ENCODE results near the gene LPGAT1.

The LPGAT1 gene

GRCh38 chr1:211870156-211870555, 39.6 kb upstream of the LPGAT1 start:
- no peak overlapping the region for H3K4me3 ChIP-seq (ENCODE audit: control insufficient read depth in 1 of 7, extremely low read depth in 1 of 7, insufficient read depth in 4 of 7, low read depth in 2 of 7, low read length in 6 of 7)
- no CpG with 5 or more reads among the region's 1 CpG for WGBS (ENCODE audit: insufficient coverage)
- H3K9me3 ChIP-seq (ENCODE audit: control extremely low read depth in 1 of 5, control insufficient read depth in 4 of 5, insufficient read depth in 2 of 5, low read depth in 1 of 5, low read length in 4 of 5): peaks cover 0 to 11% (median 3%) of the 10 kb centered on the region in 5 experiments
- POLR2A ChIA-PET: no interaction called here
- H3K4me1 ChIP-seq (ENCODE audit: control extremely low read depth in 1 of 4, control insufficient read depth in 4 of 4, insufficient read depth in 4 of 4, low read length in 3 of 4): no peaks in the 10 kb centered on the region
- no peaks in the 10 kb centered on the region for H3K36me3 ChIP-seq (ENCODE audit: control insufficient read depth in 4 of 4, insufficient read depth in 4 of 4, low read length in 3 of 4)
- no peak overlapping the region for H3K27ac ChIP-seq (ENCODE audit: insufficient read depth in 1 of 2, low read depth in 1 of 2, low read length in 2 of 2, poor library complexity in 1 of 2, severe bottlenecking in 2 of 2)
- no peak for DNase-seq
- CTCF ChIA-PET: no interaction called here
- H3K27me3 ChIP-seq (replicated peaks in 2 of 5; ENCODE audit: control insufficient read depth in 4 of 5, insufficient read depth in 5 of 5, low read length in 4 of 5): no peaks in the 10 kb centered on the region

GRCh38 chr1:211865180-211865579, 34.6 kb upstream of the LPGAT1 start:
- no peaks in the 10 kb centered on the region for H3K36me3 ChIP-seq (ENCODE audit: control insufficient read depth in 4 of 4, insufficient read depth in 4 of 4, low read length in 3 of 4)
- no peak overlapping the region for H3K4me3 ChIP-seq (ENCODE audit: control insufficient read depth in 1 of 7, extremely low read depth in 1 of 7, insufficient read depth in 4 of 7, low read depth in 2 of 7, low read length in 6 of 7)
- ChIA-PET CTCF (interaction anchor here (1.1 kb wide), 1 partner anchor 149 kb away, joined by 3 read pairs; no protein-coding TSS in a partner anchor), POLR2A (no interaction called here)
- 100% methylated on average over 2 of the region's 2 CpGs for WGBS (ENCODE audit: insufficient coverage)
- H3K27me3 ChIP-seq (replicated peaks in 2 of 5; ENCODE audit: control insufficient read depth in 4 of 5, insufficient read depth in 5 of 5, low read length in 4 of 5): no peaks in the 10 kb centered on the region
- no peaks in the 10 kb centered on the region for H3K4me1 ChIP-seq (ENCODE audit: control extremely low read depth in 1 of 4, control insufficient read depth in 4 of 4, insufficient read depth in 4 of 4, low read length in 3 of 4)
- DNase-seq: no peak
- no peak overlapping the region for H3K27ac ChIP-seq (ENCODE audit: insufficient read depth in 1 of 2, low read depth in 1 of 2, low read length in 2 of 2, poor library complexity in 1 of 2, severe bottlenecking in 2 of 2)
- peaks cover 2 to 17% (median 3%) of the 10 kb centered on the region in 5 experiments for H3K9me3 ChIP-seq (ENCODE audit: control extremely low read depth in 1 of 5, control insufficient read depth in 4 of 5, insufficient read depth in 2 of 5, low read depth in 1 of 5, low read length in 4 of 5)

- Histone ChIP-seq H3K27me3 (replicated peaks in 2 of 5; ENCODE audit: control insufficient read depth in 4 of 5, insufficient read depth in 5 of 5, low read length in 4 of 5) (no peaks in the 10 kb centered on the region), H3K4me1 (ENCODE audit: control extremely low read depth in 1 of 4, control insufficient read depth in 4 of 4, insufficient read depth in 4 of 4, low read length in 3 of 4) (no peaks in the 10 kb centered on the region), H3K27ac (ENCODE audit: insufficient read depth in 1 of 2, low read depth in 1 of 2, low read length in 2 of 2, poor library complexity in 1 of 2, severe bottlenecking in 2 of 2) (no peak overlapping the region), H3K36me3 (ENCODE audit: control insufficient read depth in 4 of 4, insufficient read depth in 4 of 4, low read length in 3 of 4) (no peaks in the 10 kb centered on the region), H3K9me3 (ENCODE audit: control extremely low read depth in 1 of 5, control insufficient read depth in 4 of 5, insufficient read depth in 2 of 5, low read depth in 1 of 5, low read length in 4 of 5) (peaks cover 0 to 14% (median 3%) of the 10 kb centered on the region in 5 experiments), H3K4me3 (ENCODE audit: control insufficient read depth in 1 of 7, extremely low read depth in 1 of 7, insufficient read depth in 4 of 7, low read depth in 2 of 7, low read length in 6 of 7) (no peak overlapping the region)
- ChIA-PET POLR2A (no interaction called here), CTCF (no interaction called here)
- 100% methylated on average over 2 of the region's 3 CpGs for WGBS (ENCODE audit: insufficient coverage)
- DNase-seq: no peak
Observed at GRCh38 chr1:211859405-211859804, 28.8 kb upstream of the LPGAT1 start.

- H3K36me3 ChIP-seq (ENCODE audit: control insufficient read depth in 4 of 4, insufficient read depth in 4 of 4, low read length in 3 of 4): no peaks in the 10 kb centered on the region
- ChIA-PET CTCF (interaction anchor here (1.5 kb wide), 1 partner anchor 153 kb away, joined by 3 read pairs; no protein-coding TSS in a partner anchor), POLR2A (interaction anchor here (0.6 to 1.4 kb wide), 2 partner anchors 15 to 135 kb away, joined by 3 to 4 read pairs; no protein-coding TSS in a partner anchor)
- no peaks in the 10 kb centered on the region for H3K27me3 ChIP-seq (replicated peaks in 2 of 5; ENCODE audit: control insufficient read depth in 4 of 5, insufficient read depth in 5 of 5, low read length in 4 of 5)
- H3K27ac ChIP-seq (ENCODE audit: insufficient read depth in 1 of 2, low read depth in 1 of 2, low read length in 2 of 2, poor library complexity in 1 of 2, severe bottlenecking in 2 of 2): no peak overlapping the region
- H3K4me3 ChIP-seq (ENCODE audit: control insufficient read depth in 1 of 7, extremely low read depth in 1 of 7, insufficient read depth in 4 of 7, low read depth in 2 of 7, low read length in 6 of 7): no peak overlapping the region
- H3K4me1 ChIP-seq (ENCODE audit: control extremely low read depth in 1 of 4, control insufficient read depth in 4 of 4, insufficient read depth in 4 of 4, low read length in 3 of 4): no peaks in the 10 kb centered on the region
- H3K9me3 ChIP-seq (ENCODE audit: control extremely low read depth in 1 of 5, control insufficient read depth in 4 of 5, insufficient read depth in 2 of 5, low read depth in 1 of 5, low read length in 4 of 5): no peaks in the 10 kb centered on the region
- WGBS (ENCODE audit: insufficient coverage): 100% methylated on average over 1 of the region's 3 CpGs
- no peak for DNase-seq
Observed at GRCh38 chr1:211851174-211851573, 20.6 kb upstream of the LPGAT1 start.

GRCh38 chr1:211843507-211844298, 13.1 kb upstream of the LPGAT1 start:
- Histone ChIP-seq H3K9me3 (ENCODE audit: control extremely low read depth in 1 of 5, control insufficient read depth in 4 of 5, insufficient read depth in 2 of 5, low read depth in 1 of 5, low read length in 4 of 5) (no peaks in the 10 kb centered on the region), H3K36me3 (ENCODE audit: control insufficient read depth in 4 of 4, insufficient read depth in 4 of 4, low read length in 3 of 4) (no peaks in the 10 kb centered on the region), H3K27me3 (replicated peaks in 2 of 5; ENCODE audit: control insufficient read depth in 4 of 5, insufficient read depth in 5 of 5, low read length in 4 of 5) (no peaks in the 10 kb centered on the region), H3K4me3 (ENCODE audit: control insufficient read depth in 1 of 7, extremely low read depth in 1 of 7, insufficient read depth in 4 of 7, low read depth in 2 of 7, low read length in 6 of 7) (no peak overlapping the region), H3K27ac (ENCODE audit: insufficient read depth in 1 of 2, low read depth in 1 of 2, low read length in 2 of 2, poor library complexity in 1 of 2, severe bottlenecking in 2 of 2) (no peak overlapping the region), H3K4me1 (ENCODE audit: control extremely low read depth in 1 of 4, control insufficient read depth in 4 of 4, insufficient read depth in 4 of 4, low read length in 3 of 4) (peaks cover 0 to 3% (median 0%) of the 10 kb centered on the region in 4 experiments)
- ChIA-PET CTCF (interaction anchor here (1.2 kb wide), 1 partner anchor 10 kb away, joined by 3 read pairs; no protein-coding TSS in a partner anchor), POLR2A (interaction anchor here (0.6 kb wide), 1 partner anchor 552 kb away, joined by 4 read pairs; no protein-coding TSS in a partner anchor)
- DNase-seq: no peak
- 95% methylated on average over 4 of the region's 7 CpGs for WGBS (ENCODE audit: insufficient coverage)

- no peaks in the 10 kb centered on the region for H3K9me3 ChIP-seq (ENCODE audit: control extremely low read depth in 1 of 5, control insufficient read depth in 4 of 5, insufficient read depth in 2 of 5, low read depth in 1 of 5, low read length in 4 of 5)
- CTCF ChIA-PET: interaction anchor here (1.2 kb wide), 1 partner anchor 9 kb away, joined by 3 read pairs; no protein-coding TSS in a partner anchor
- POLR2A ChIA-PET: interaction anchor here (0.6 kb wide), 1 partner anchor 551 kb away, joined by 4 read pairs; no protein-coding TSS in a partner anchor
- H3K27me3 ChIP-seq (replicated peaks in 2 of 5; ENCODE audit: control insufficient read depth in 4 of 5, insufficient read depth in 5 of 5, low read length in 4 of 5): no peaks in the 10 kb centered on the region
- no peaks in the 10 kb centered on the region for H3K36me3 ChIP-seq (ENCODE audit: control insufficient read depth in 4 of 4, insufficient read depth in 4 of 4, low read length in 3 of 4)
- peaks cover 0 to 3% (median 0%) of the 10 kb centered on the region in 4 experiments for H3K4me1 ChIP-seq (ENCODE audit: control extremely low read depth in 1 of 4, control insufficient read depth in 4 of 4, insufficient read depth in 4 of 4, low read length in 3 of 4)
- H3K27ac ChIP-seq (ENCODE audit: insufficient read depth in 1 of 2, low read depth in 1 of 2, low read length in 2 of 2, poor library complexity in 1 of 2, severe bottlenecking in 2 of 2): no peak overlapping the region
- peak in 2 of 3 donors; percentile 22 to 36 for DNase-seq
- H3K4me3 ChIP-seq (ENCODE audit: control insufficient read depth in 1 of 7, extremely low read depth in 1 of 7, insufficient read depth in 4 of 7, low read depth in 2 of 7, low read length in 6 of 7): peak overlapping the region in 1 of 7 experiments; percentile 37
Observed at GRCh38 chr1:211843018-211843417, 12.5 kb upstream of the LPGAT1 start.

GRCh38 chr1:211842518-211842917, 12.0 kb upstream of the LPGAT1 start:
- WGBS (ENCODE audit: insufficient coverage): 100% methylated on average over 1 of the region's 2 CpGs
- POLR2A ChIA-PET: no interaction called here
- peak in 1 of 3 donors; percentile 22 for DNase-seq
- H3K9me3 ChIP-seq (ENCODE audit: control extremely low read depth in 1 of 5, control insufficient read depth in 4 of 5, insufficient read depth in 2 of 5, low read depth in 1 of 5, low read length in 4 of 5): no peaks in the 10 kb centered on the region
- no peak overlapping the region for H3K27ac ChIP-seq (ENCODE audit: insufficient read depth in 1 of 2, low read depth in 1 of 2, low read length in 2 of 2, poor library complexity in 1 of 2, severe bottlenecking in 2 of 2)
- peaks cover 0 to 3% (median 0%) of the 10 kb centered on the region in 4 experiments for H3K4me1 ChIP-seq (ENCODE audit: control extremely low read depth in 1 of 4, control insufficient read depth in 4 of 4, insufficient read depth in 4 of 4, low read length in 3 of 4)
- H3K4me3 ChIP-seq (ENCODE audit: control insufficient read depth in 1 of 7, extremely low read depth in 1 of 7, insufficient read depth in 4 of 7, low read depth in 2 of 7, low read length in 6 of 7): no peak overlapping the region
- H3K27me3 ChIP-seq (replicated peaks in 2 of 5; ENCODE audit: control insufficient read depth in 4 of 5, insufficient read depth in 5 of 5, low read length in 4 of 5): no peaks in the 10 kb centered on the region
- H3K36me3 ChIP-seq (ENCODE audit: control insufficient read depth in 4 of 4, insufficient read depth in 4 of 4, low read length in 3 of 4): no peaks in the 10 kb centered on the region
- CTCF ChIA-PET: interaction anchor here (1.2 kb wide), 1 partner anchor 9 kb away, joined by 3 read pairs; no protein-coding TSS in a partner anchor
